ENCODE data around the gene HTD2. TPM values are rescaled to one million over a fixed set of nuclear protein-coding genes. Genes with fewer than 3 reads are reported as not detected.
A peak's percentile ranks its signal among the peaks of the same experiment; 100 is the strongest.
"Not testable (repeated sequence)": the region's sequence is repeated elsewhere in the genome, so short reads cannot be mapped to it uniquely, and the experiment has no call there.

Gene HTD2
- total RNA-seq (11.1 TPM), polyA plus RNA-seq (ENCODE audit: insufficient read depth in 1 of 8, insufficient read length in 8 of 8, low replicate concordance in 1 of 8) (10 to 100 TPM in 4 of 8 donors, 1 to 10 TPM in 4; 7.8 to 12.5 (median 10.1) TPM)
- long read RNA-seq, donor 1, partial matches to known transcripts, result 0 of 6 reads
- long read RNA-seq, donor 1, other reads (novel, unspliced or antisense), result 0 of 6 reads
- long read RNA-seq, donor 2, result 0 reads
- long read RNA-seq, donor 3, transcript HTD2-201 (5 exons, 1,508 nt), result major isoform, 5 of 9 reads
- long read RNA-seq, donor 3, partial matches to known transcripts, result 0 of 9 reads
- long read RNA-seq, donor 3, other reads (novel, unspliced or antisense), result 0 of 9 reads
- long read RNA-seq, donor 4, partial matches to known transcripts, result 0 of 3 reads
- long read RNA-seq, donor 4, other reads (novel, unspliced or antisense), result 0 of 3 reads
- long read RNA-seq, donor 5, transcript HTD2-206 (5 exons, 1,378 nt), result major isoform, 10 of 15 reads
- long read RNA-seq, donor 5, partial matches to known transcripts, result 0 of 15 reads
- long read RNA-seq, donor 5, other reads (novel, unspliced or antisense), result 0 of 15 reads
- long read RNA-seq, donor 6, transcript HTD2-201 (5 exons, 1,508 nt), result major isoform, 5 of 10 reads
- long read RNA-seq, donor 6, partial matches to known transcripts, result 0 of 10 reads
- long read RNA-seq, donor 6, other reads (novel, unspliced or antisense), result 0 of 10 reads
- long read RNA-seq, donor 7, transcript HTD2-201 (5 exons, 1,508 nt), result major isoform, 5 of 6 reads
- long read RNA-seq, donor 7, partial matches to known transcripts, result 0 of 6 reads
- long read RNA-seq, donor 7, other reads (novel, unspliced or antisense), result 0 of 6 reads
- long read RNA-seq, donor 8, transcript HTD2-201 (5 exons, 1,508 nt), result major isoform, 6 of 9 reads
- long read RNA-seq, donor 8, partial matches to known transcripts, result 0 of 9 reads
- long read RNA-seq, donor 8, other reads (novel, unspliced or antisense), result 0 of 9 reads
- long read RNA-seq, donor 9, partial matches to known transcripts, result 0 of 6 reads
- long read RNA-seq, donor 9, other reads (novel, unspliced or antisense), result 0 of 6 reads
- long read RNA-seq, donor 10, partial matches to known transcripts, result 0 of 5 reads
- long read RNA-seq, donor 10, other reads (novel, unspliced or antisense), result 0 of 5 reads
- long read RNA-seq, donor 11, partial matches to known transcripts, result 0 of 2 reads
- long read RNA-seq, donor 11, other reads (novel, unspliced or antisense), result 0 of 2 reads

GRCh38 chr3:58305882-58306711 is at the start of gene HTD2, which contains the start of gene RPP14:
HTD2 (plus strand) TSS chr3:58306520; CDS start chr3:58317614, 11,094 bp downstream.
RPP14 (plus strand) TSS chr3:58306245; CDS start chr3:58310330, 4,085 bp downstream.
- Histone ChIP-seq H3K36me3 (ENCODE audit: control insufficient read depth, insufficient read depth, low read length) (peaks cover 29% of the 10 kb centered on the region), H3K4me1 (ENCODE audit: control insufficient read depth, insufficient read depth, low read length) (peaks cover 18% of the 10 kb centered on the region), H3K27ac (ENCODE audit: low read length) (peak within 1 kb of the TSS; percentile 99), H3K9me3 (replicated peaks; ENCODE audit: control insufficient read depth, low read depth, low read length) (no peaks in the 10 kb centered on the region), H3K4me3 (ENCODE audit: low read length) (peak within 1 kb of the TSS; percentile 95), H3K27me3 (ENCODE audit: control insufficient read depth, insufficient read depth, low read length) (peaks cover 2% of the 10 kb centered on the region)
- DNase-seq, result peak; percentile 99
- 4% methylated on average over 68 of the region's 71 CpGs for WGBS (ENCODE audit: insufficient coverage)

GRCh38 chr3:58258392-58259055 is 47.8 kb upstream of the HTD2 start:
- H3K27me3 ChIP-seq (ENCODE audit: control insufficient read depth, insufficient read depth, low read length), result no peaks in the 10 kb centered on the region
- H3K9me3 ChIP-seq (replicated peaks; ENCODE audit: control insufficient read depth, low read depth, low read length), result no peaks in the 10 kb centered on the region
- H3K4me3 ChIP-seq (ENCODE audit: low read length), result no peak overlapping the region
- H3K4me1 ChIP-seq (ENCODE audit: control insufficient read depth, insufficient read depth, low read length), result no peaks in the 10 kb centered on the region
- WGBS (ENCODE audit: insufficient coverage), result 69% methylated on average over 7 of the region's 10 CpGs
- H3K27ac ChIP-seq (ENCODE audit: low read length), result no peak overlapping the region
- no peak for DNase-seq
- H3K36me3 ChIP-seq (ENCODE audit: control insufficient read depth, insufficient read depth, low read length), result peaks cover 3% of the 10 kb centered on the region

- no peaks in the 10 kb centered on the region for H3K27me3 ChIP-seq (ENCODE audit: control insufficient read depth, insufficient read depth, low read length)
- H3K27ac ChIP-seq (ENCODE audit: low read length), result no peak overlapping the region
- 90% methylated on average over 2 of the region's 6 CpGs for WGBS (ENCODE audit: insufficient coverage)
- H3K36me3 ChIP-seq (ENCODE audit: control insufficient read depth, insufficient read depth, low read length), result peaks cover 3% of the 10 kb centered on the region
- DNase-seq, result peak; percentile 13
- no peaks in the 10 kb centered on the region for H3K9me3 ChIP-seq (replicated peaks; ENCODE audit: control insufficient read depth, low read depth, low read length)
- H3K4me1 ChIP-seq (ENCODE audit: control insufficient read depth, insufficient read depth, low read length), result no peaks in the 10 kb centered on the region
- no peak overlapping the region for H3K4me3 ChIP-seq (ENCODE audit: low read length)
Measured at GRCh38 chr3:58260261-58260731, 46.0 kb upstream of the HTD2 start.

- peak; percentile 33 for DNase-seq
- no peak overlapping the region for H3K4me3 ChIP-seq (ENCODE audit: low read length)
- no peaks in the 10 kb centered on the region for H3K27me3 ChIP-seq (ENCODE audit: control insufficient read depth, insufficient read depth, low read length)
- H3K4me1 ChIP-seq (ENCODE audit: control insufficient read depth, insufficient read depth, low read length), result no peaks in the 10 kb centered on the region
- H3K36me3 ChIP-seq (ENCODE audit: control insufficient read depth, insufficient read depth, low read length), result peaks cover 3% of the 10 kb centered on the region
- H3K9me3 ChIP-seq (replicated peaks; ENCODE audit: control insufficient read depth, low read depth, low read length), result no peaks in the 10 kb centered on the region
- 84% methylated on average over 4 of the region's 6 CpGs for WGBS (ENCODE audit: insufficient coverage)
- H3K27ac ChIP-seq (ENCODE audit: low read length), result no peak overlapping the region
Measured at GRCh38 chr3:58260733-58261132, 45.6 kb upstream of the HTD2 start.

GRCh38 chr3:58261954-58262666 is 44.2 kb upstream of the HTD2 start:
- Histone ChIP-seq H3K36me3 (ENCODE audit: control insufficient read depth, insufficient read depth, low read length) (no peaks in the 10 kb centered on the region), H3K4me3 (ENCODE audit: low read length) (no peak overlapping the region), H3K27me3 (ENCODE audit: control insufficient read depth, insufficient read depth, low read length) (no peaks in the 10 kb centered on the region), H3K9me3 (replicated peaks; ENCODE audit: control insufficient read depth, low read depth, low read length) (no peaks in the 10 kb centered on the region), H3K27ac (ENCODE audit: low read length) (no peak overlapping the region), H3K4me1 (ENCODE audit: control insufficient read depth, insufficient read depth, low read length) (no peaks in the 10 kb centered on the region)
- DNase-seq, result no peak
- no CpG with 5 or more reads among the region's 3 CpGs for WGBS (ENCODE audit: insufficient coverage)

GRCh38 chr3:58266577-58266976 is 39.7 kb upstream of the HTD2 start:
- Histone ChIP-seq H3K27ac (ENCODE audit: low read length) (no peak overlapping the region), H3K4me3 (ENCODE audit: low read length) (no peak overlapping the region), H3K27me3 (ENCODE audit: control insufficient read depth, insufficient read depth, low read length) (no peaks in the 10 kb centered on the region), H3K4me1 (ENCODE audit: control insufficient read depth, insufficient read depth, low read length) (no peaks in the 10 kb centered on the region), H3K36me3 (ENCODE audit: control insufficient read depth, insufficient read depth, low read length) (peaks cover 5% of the 10 kb centered on the region), H3K9me3 (replicated peaks; ENCODE audit: control insufficient read depth, low read depth, low read length) (no peaks in the 10 kb centered on the region)
- whole genome bisulfite sequencing (ENCODE audit: insufficient coverage), result no CpG with 5 or more reads among the region's 1 CpG
- peak; percentile 50 for DNase-seq

- H3K36me3 ChIP-seq (ENCODE audit: control insufficient read depth, insufficient read depth, low read length); H3K9me3 ChIP-seq (replicated peaks; ENCODE audit: control insufficient read depth, low read depth, low read length); H3K4me1 ChIP-seq (ENCODE audit: control insufficient read depth, insufficient read depth, low read length); DNase-seq; H3K27ac ChIP-seq (ENCODE audit: low read length); H3K27me3 ChIP-seq (ENCODE audit: control insufficient read depth, insufficient read depth, low read length); H3K4me3 ChIP-seq (ENCODE audit: low read length): not testable (repeated sequence)
- 100% methylated on average over 1 of the region's 1 CpG for WGBS (ENCODE audit: insufficient coverage)
Measured at GRCh38 chr3:58267543-58267942, 38.8 kb upstream of the HTD2 start.

GRCh38 chr3:58269356-58269755 is 37.0 kb upstream of the HTD2 start:
- H3K36me3 ChIP-seq (ENCODE audit: control insufficient read depth, insufficient read depth, low read length), result peaks cover 7% of the 10 kb centered on the region
- no peak overlapping the region for H3K27ac ChIP-seq (ENCODE audit: low read length)
- H3K27me3 ChIP-seq (ENCODE audit: control insufficient read depth, insufficient read depth, low read length), result no peaks in the 10 kb centered on the region
- no CpG with 5 or more reads among the region's 2 CpGs for WGBS (ENCODE audit: insufficient coverage)
- H3K4me1 ChIP-seq (ENCODE audit: control insufficient read depth, insufficient read depth, low read length), result no peaks in the 10 kb centered on the region
- no peak overlapping the region for H3K4me3 ChIP-seq (ENCODE audit: low read length)
- H3K9me3 ChIP-seq (replicated peaks; ENCODE audit: control insufficient read depth, low read depth, low read length), result no peaks in the 10 kb centered on the region
- DNase-seq, result no peak

Data from muscle of leg (tissue), 16 donors.